Skeletal muscle satellite cell (primary cell): Measurements from ENCODE around the gene ATXN1.

Experiments
- H3K27me3 ChIP-seq: 2 replicates; pipeline ENCODE4 v1.7.0; 2013; ENCODE audit warnings: low read length; ENCODE audit not compliant: control insufficient read depth, insufficient read depth
- H3K36me3 ChIP-seq: 2 replicates; pipeline ENCODE4 v1.7.0; 2013; ENCODE audit warnings: mild to moderate bottlenecking, control low read depth, low read length; ENCODE audit not compliant: insufficient read depth
- H3K4me1 ChIP-seq: 2 replicates; pipeline ENCODE4 v1.7.0; 2013; ENCODE audit warnings: low read length; ENCODE audit not compliant: control insufficient read depth, insufficient read depth
- H3K4me2 ChIP-seq: 2 replicates; pipeline ENCODE4 v1.7.0; 2013; ENCODE audit warnings: mild to moderate bottlenecking, low read length
- H3K4me3 ChIP-seq: 2 replicates; pipeline ENCODE4 v1.7.0; 2013; ENCODE audit warnings: low read length
- H3K9ac ChIP-seq: 2 replicates; pipeline ENCODE4 v1.7.0; 2013; ENCODE audit warnings: mild to moderate bottlenecking, low read depth, low read length, moderate library complexity
- H3K9me3 ChIP-seq: replicated peaks from 2 replicates; pipeline ENCODE4 v1.7.0; 2013; ENCODE audit warnings: mild to moderate bottlenecking, control low read depth, low read length

Gene ATXN1

GRCh38 chr6:16338577-16339264 is 422.5 kb downstream of the ATXN1 start:
- no peaks in the 10 kb centered on the region for H3K36me3 ChIP-seq
- peak overlapping the region; percentile 33 for H3K4me3 ChIP-seq
- H3K9me3 ChIP-seq: no peaks in the 10 kb centered on the region
- peak overlapping the region; percentile 24 for H3K9ac ChIP-seq
- H3K4me2 ChIP-seq: peak overlapping the region; percentile 69
- H3K4me1 ChIP-seq: peaks cover 55% of the 10 kb centered on the region
- H3K27me3 ChIP-seq: no peaks in the 10 kb centered on the region

- H3K9ac ChIP-seq: no peak overlapping the region
- peak overlapping the region; percentile 21 for H3K4me2 ChIP-seq
- H3K4me3 ChIP-seq: no peak overlapping the region
- H3K27me3 ChIP-seq: no peaks in the 10 kb centered on the region
- H3K4me1 ChIP-seq: peaks cover 52% of the 10 kb centered on the region
- H3K9me3 ChIP-seq: no peaks in the 10 kb centered on the region
- H3K36me3 ChIP-seq: no peaks in the 10 kb centered on the region
Measured at GRCh38 chr6:16337295-16337975, 423.8 kb downstream of the ATXN1 start.

- peak overlapping the region; percentile 21 for H3K4me2 ChIP-seq
- H3K27me3 ChIP-seq: no peaks in the 10 kb centered on the region
- no peaks in the 10 kb centered on the region for H3K9me3 ChIP-seq
- H3K36me3 ChIP-seq: no peaks in the 10 kb centered on the region
- peaks cover 50% of the 10 kb centered on the region for H3K4me1 ChIP-seq
- H3K4me3 ChIP-seq: no peak overlapping the region
- no peak overlapping the region for H3K9ac ChIP-seq
Measured at GRCh38 chr6:16336911-16337294, 424.4 kb downstream of the ATXN1 start.

- Histone ChIP-seq H3K4me1 (peaks cover 55% of the 10 kb centered on the region), H3K4me2 (no peak overlapping the region), H3K9ac (no peak overlapping the region), H3K9me3 (no peaks in the 10 kb centered on the region), H3K36me3 (no peaks in the 10 kb centered on the region), H3K27me3 (no peaks in the 10 kb centered on the region), H3K4me3 (no peak overlapping the region)
Measured at GRCh38 chr6:16336056-16336818, 425.0 kb downstream of the ATXN1 start.

- Histone ChIP-seq H3K4me1 (peaks cover 55% of the 10 kb centered on the region), H3K9me3 (no peaks in the 10 kb centered on the region), H3K4me2 (peak overlapping the region; percentile 29), H3K36me3 (no peaks in the 10 kb centered on the region), H3K4me3 (no peak overlapping the region), H3K9ac (peak overlapping the region; percentile 7), H3K27me3 (no peaks in the 10 kb centered on the region)
Measured at GRCh38 chr6:16335176-16335575, 426.1 kb downstream of the ATXN1 start.

GRCh38 chr6:16334671-16335070 is 426.6 kb downstream of the ATXN1 start:
- H3K4me3 ChIP-seq: no peak overlapping the region
- H3K36me3 ChIP-seq: no peaks in the 10 kb centered on the region
- H3K9ac ChIP-seq: peak overlapping the region; percentile 7
- H3K27me3 ChIP-seq: no peaks in the 10 kb centered on the region
- peak overlapping the region; percentile 29 for H3K4me2 ChIP-seq
- H3K9me3 ChIP-seq: no peaks in the 10 kb centered on the region
- peaks cover 55% of the 10 kb centered on the region for H3K4me1 ChIP-seq

GRCh38 chr6:16333580-16333979 is 427.7 kb downstream of the ATXN1 start:
- Histone ChIP-seq H3K36me3 (no peaks in the 10 kb centered on the region), H3K4me3 (no peak overlapping the region), H3K27me3 (no peaks in the 10 kb centered on the region), H3K4me2 (no peak overlapping the region), H3K4me1 (peaks cover 46% of the 10 kb centered on the region), H3K9me3 (no peaks in the 10 kb centered on the region), H3K9ac (no peak overlapping the region)

- H3K4me3 ChIP-seq: no peak overlapping the region
Measured at GRCh38 chr6:16332175-16332542, 429.1 kb downstream of the ATXN1 start.

GRCh38 chr6:16331384-16332174 is 429.7 kb downstream of the ATXN1 start:
- Histone ChIP-seq H3K4me1 (peaks cover 30% of the 10 kb centered on the region), H3K36me3 (peaks cover 3% of the 10 kb centered on the region), H3K27me3 (no peaks in the 10 kb centered on the region), H3K4me3 (no peak overlapping the region), H3K9ac (no peak overlapping the region), H3K9me3 (no peaks in the 10 kb centered on the region), H3K4me2 (peak overlapping the region; percentile 37)

More at GRCh38 chr6:16332175-16332542, 429.1 kb downstream of the ATXN1 start:
- Histone ChIP-seq H3K9ac (no peak overlapping the region), H3K4me1 (peaks cover 36% of the 10 kb centered on the region), H3K4me2 (peak overlapping the region; percentile 37), H3K27me3 (no peaks in the 10 kb centered on the region), H3K36me3 (no peaks in the 10 kb centered on the region), H3K9me3 (no peaks in the 10 kb centered on the region)

- Histone ChIP-seq H3K4me3 (no peak overlapping the region), H3K9ac (no peak overlapping the region), H3K27me3 (no peaks in the 10 kb centered on the region), H3K36me3 (peaks cover 3% of the 10 kb centered on the region), H3K9me3 (no peaks in the 10 kb centered on the region), H3K4me2 (no peak overlapping the region), H3K4me1 (peaks cover 24% of the 10 kb centered on the region)
Measured at GRCh38 chr6:16329233-16329632, 432.0 kb downstream of the ATXN1 start.

- H3K4me3 ChIP-seq: no peak overlapping the region
- H3K9ac ChIP-seq: no peak overlapping the region
- no peaks in the 10 kb centered on the region for H3K27me3 ChIP-seq
- no peaks in the 10 kb centered on the region for H3K9me3 ChIP-seq
- peaks cover 17% of the 10 kb centered on the region for H3K4me1 ChIP-seq
- H3K36me3 ChIP-seq: peaks cover 3% of the 10 kb centered on the region
- no peak overlapping the region for H3K4me2 ChIP-seq
Measured at GRCh38 chr6:16327777-16328325, 433.4 kb downstream of the ATXN1 start.
